Keratinocyte (primary cell): ENCODE results near the gene CDC23. TPM values are rescaled to one million over a fixed set of nuclear protein-coding genes. Genes with fewer than 3 reads are reported as not detected.

Experiments used
- DNase-seq: peaks from one replicate; pipeline ENCODE4 v3.0.0-alpha.2; 2011; ENCODE audit warnings: low read depth, missing footprints, low spot score
- FAIRE-seq: peaks from 2 replicates; lab custom pipeline; 2011; peaks lifted over from hg19 to GRCh38; lab: Jason Lieb, UNC
- H2AFZ ChIP-seq: 2 replicates; pipeline ENCODE4 v1.6.0; 2012; ENCODE audit warnings: low read length, control low read depth, inconsistent platforms; ENCODE audit not compliant: control insufficient read depth
- H3K27ac ChIP-seq: 2 replicates; pipeline ENCODE4 v1.5.1; 2011; ENCODE audit warnings: low read length; ENCODE audit not compliant: control insufficient read depth, insufficient read depth
- H3K27me3 ChIP-seq: 3 replicates; pipeline ENCODE4 v1.6.0; 2011; ENCODE audit warnings: low read length; ENCODE audit not compliant: control insufficient read depth, insufficient read depth; ENCODE audit errors: extremely low read depth
- H3K36me3 ChIP-seq, 2 experiments: 2 replicates in 1 of 2; 3 replicates in 1 of 2; pipeline ENCODE4 v1.5.1; 2011; ENCODE audit warnings: low read length in 2 of 2, mild to moderate bottlenecking in 1 of 2; ENCODE audit not compliant: control insufficient read depth in 2 of 2, insufficient read depth in 2 of 2; ENCODE audit errors: extremely low read depth in 1 of 2
- H3K4me1 ChIP-seq: 3 replicates; pipeline ENCODE4 v1.5.1; 2011; ENCODE audit warnings: low read length; ENCODE audit not compliant: control insufficient read depth, insufficient read depth; ENCODE audit errors: extremely low read depth
- H3K4me2 ChIP-seq: 3 replicates; pipeline ENCODE4 v1.6.0; 2011; ENCODE audit warnings: low read depth, low read length; ENCODE audit not compliant: control insufficient read depth, insufficient read depth; ENCODE audit errors: extremely low read depth
- H3K4me3 ChIP-seq, 3 experiments: fragments of 200-600 bp in 1 of 3; sonication (generic) in 1 of 3; 2 replicates in 2 of 3; 3 replicates in 1 of 3; pipeline ENCODE4 v1.5.1; 2011 to 2016; ENCODE audit warnings: low read length in 3 of 3, mild to moderate bottlenecking in 3 of 3, control low read depth in 2 of 3, inconsistent platforms in 1 of 3, low read depth in 1 of 3, mixed read lengths in 1 of 3, mixed run types in 1 of 3, moderate library complexity in 1 of 3; ENCODE audit not compliant: control insufficient read depth in 2 of 3, insufficient read depth in 2 of 3; ENCODE audit errors: extremely low read depth in 1 of 3
- H3K79me2 ChIP-seq: 2 replicates; pipeline ENCODE4 v1.6.0; 2012; ENCODE audit warnings: low read length; ENCODE audit not compliant: control insufficient read depth, insufficient read depth
- H3K9ac ChIP-seq: 3 replicates; pipeline ENCODE4 v1.6.0; 2011; ENCODE audit warnings: low read length; ENCODE audit not compliant: control insufficient read depth, insufficient read depth; ENCODE audit errors: extremely low read depth
- H3K9me1 ChIP-seq: 3 replicates; pipeline ENCODE4 v1.6.0; 2011; ENCODE audit warnings: low read length; ENCODE audit not compliant: control insufficient read depth, insufficient read depth; ENCODE audit errors: extremely low read depth
- H3K9me3 ChIP-seq: 2 replicates; pipeline ENCODE4 v1.5.1; 2012; ENCODE audit warnings: low read depth, low read length; ENCODE audit not compliant: control insufficient read depth
- H4K20me1 ChIP-seq: 3 replicates; pipeline ENCODE4 v1.6.0; 2011; ENCODE audit warnings: low read length; ENCODE audit not compliant: control insufficient read depth, insufficient read depth; ENCODE audit errors: extremely low read depth
- EZH2 ChIP-seq: IDR thresholded peaks from one replicate; pipeline ENCODE4 v1.6.1; 2012; ENCODE audit warnings: inconsistent platforms, mild to moderate bottlenecking, low read length, moderate library complexity
- dilution Hi-C: fragments of 300-500 bp; cut with MboI; formaldehyde crosslinking; loops from one replicate; pipeline ENCODE4 v1.7.0; 2020; ENCODE audit warnings: low sequenced_read_pairs; ENCODE audit not compliant: extremely low pct_ligation_motif_present
- polyA plus RNA-seq, 5 experiments: library from polyadenylated mRNA; depleted of rRNA in 3 of 5; stranded (reverse) in 3 of 5; stranded (forward) in 1 of 5; unstranded in 1 of 5; fragments of >200 nt; gene quantifications; 1 replicate in 1 of 5; 2 replicates in 3 of 5; 3 replicates in 1 of 5; pipeline versions ENCODE4 v1.2.1 to v1.2.3, GENCODE V29; 2011 to 2012; ENCODE audit warnings: missing spikeins in 2 of 5, low read depth in 1 of 5, low replicate concordance in 1 of 5
- TF ChIP-seq, protein P1 (sequence below), 3 experiments: IDR thresholded peaks in 1 of 3; conservative IDR thresholded peaks in 1 of 3; optimal IDR thresholded peaks in 1 of 3; 2 replicates in 2 of 3; 3 replicates in 1 of 3; pipeline versions ENCODE3 to v1.5.1; 2011; ENCODE audit warnings: low read length in 3 of 3, mild to moderate bottlenecking in 3 of 3, moderate library complexity in 2 of 3, control low read depth in 1 of 3, inconsistent platforms in 1 of 3; ENCODE audit not compliant: insufficient read depth in 2 of 3; ENCODE audit errors: extremely low read depth in 1 of 3

The CDC23 gene
- polyA plus RNA-seq, 1 donor (not counting 4 experiments of a cell fraction or from before 2014, with no cell fraction given): 40.2 TPM

- peaks cover 19 to 37% of the 10 kb centered on the region in 2 experiments for H3K36me3 ChIP-seq
These were observed 27.1 kb downstream of the CDC23 start for GRCh38 chr5:138186002-138186447.

DNA sequence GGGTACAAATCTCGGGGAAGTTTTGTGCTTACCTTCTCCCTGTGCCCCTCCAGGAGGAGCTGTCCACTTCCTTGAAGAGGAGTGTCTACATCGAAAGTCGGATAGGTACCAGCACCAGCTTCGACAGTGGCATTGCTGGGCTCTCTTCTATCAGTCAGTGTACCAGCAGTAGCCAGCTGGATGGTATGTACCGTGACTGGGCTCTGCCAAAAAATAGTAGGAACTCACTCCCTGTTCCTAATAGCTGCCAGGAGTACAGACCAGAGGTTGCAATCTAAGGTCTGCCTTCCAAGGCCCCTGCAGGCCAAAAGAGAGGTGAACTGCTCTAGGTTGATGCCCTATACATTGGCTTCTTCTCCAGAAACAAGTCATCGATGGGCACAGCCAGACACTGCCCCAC lies 30.3 kb downstream of the CDC23 start:
- Histone ChIP-seq H3K4me3 (no peak overlapping the region), H3K9ac (no peak overlapping the region), H2AFZ (no peak overlapping the region), H4K20me1 (no peaks in the 10 kb centered on the region), H3K9me1 (no peaks in the 10 kb centered on the region), H3K9me3 (no peaks in the 10 kb centered on the region), H3K79me2 (peaks cover 14% of the 10 kb centered on the region), H3K36me3 (peaks cover 13 to 32% of the 10 kb centered on the region in 2 experiments), H3K4me2 (no peak overlapping the region), H3K27ac (no peak overlapping the region), H3K4me1 (peaks cover 11% of the 10 kb centered on the region), H3K27me3 (no peaks in the 10 kb centered on the region)
- DNase-seq (no peak), FAIRE-seq (no peak)
- dilution Hi-C loops: no loop called here
- no peak for TF ChIP-seq EZH2
- TF ChIP-seq, protein P1, sequence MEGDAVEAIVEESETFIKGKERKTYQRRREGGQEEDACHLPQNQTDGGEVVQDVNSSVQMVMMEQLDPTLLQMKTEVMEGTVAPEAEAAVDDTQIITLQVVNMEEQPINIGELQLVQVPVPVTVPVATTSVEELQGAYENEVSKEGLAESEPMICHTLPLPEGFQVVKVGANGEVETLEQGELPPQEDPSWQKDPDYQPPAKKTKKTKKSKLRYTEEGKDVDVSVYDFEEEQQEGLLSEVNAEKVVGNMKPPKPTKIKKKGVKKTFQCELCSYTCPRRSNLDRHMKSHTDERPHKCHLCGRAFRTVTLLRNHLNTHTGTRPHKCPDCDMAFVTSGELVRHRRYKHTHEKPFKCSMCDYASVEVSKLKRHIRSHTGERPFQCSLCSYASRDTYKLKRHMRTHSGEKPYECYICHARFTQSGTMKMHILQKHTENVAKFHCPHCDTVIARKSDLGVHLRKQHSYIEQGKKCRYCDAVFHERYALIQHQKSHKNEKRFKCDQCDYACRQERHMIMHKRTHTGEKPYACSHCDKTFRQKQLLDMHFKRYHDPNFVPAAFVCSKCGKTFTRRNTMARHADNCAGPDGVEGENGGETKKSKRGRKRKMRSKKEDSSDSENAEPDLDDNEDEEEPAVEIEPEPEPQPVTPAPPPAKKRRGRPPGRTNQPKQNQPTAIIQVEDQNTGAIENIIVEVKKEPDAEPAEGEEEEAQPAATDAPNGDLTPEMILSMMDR (optimal IDR thresholded peaks at IDR 0.05 in 1 of 3, IDR thresholded peaks at IDR 0.05 in 1 of 3, conservative IDR thresholded peaks at IDR 0.05 in 1 of 3; ENCODE audit: extremely low read depth in 1 of 3, insufficient read depth in 2 of 3, low read length in 3 of 3): no peak

More at GRCh38 chr5:138186002-138186447, 27.1 kb downstream of the CDC23 start:
- DNase-seq: no peak
- no peaks in the 10 kb centered on the region for H4K20me1 ChIP-seq
- H3K79me2 ChIP-seq: no peaks in the 10 kb centered on the region
- H3K9me3 ChIP-seq: no peaks in the 10 kb centered on the region
- dilution Hi-C loops: no loop called here
- no peaks in the 10 kb centered on the region for H3K4me1 ChIP-seq
- TF ChIP-seq, protein P1 (optimal IDR thresholded peaks at IDR 0.05 in 1 of 3, IDR thresholded peaks at IDR 0.05 in 1 of 3, conservative IDR thresholded peaks at IDR 0.05 in 1 of 3; ENCODE audit: extremely low read depth in 1 of 3, insufficient read depth in 2 of 3, low read length in 3 of 3): no peak
- TF ChIP-seq EZH2: no peak
- no peaks in the 10 kb centered on the region for H3K9me1 ChIP-seq
- no peaks in the 10 kb centered on the region for H3K27me3 ChIP-seq
- FAIRE-seq: no peak
- H3K9ac ChIP-seq: no peak overlapping the region
- H3K27ac ChIP-seq: no peak overlapping the region
- H3K4me3 ChIP-seq: no peak overlapping the region
- no peak overlapping the region for H2AFZ ChIP-seq
- no peak overlapping the region for H3K4me2 ChIP-seq
